Ectodermal cell (in vitro differentiated cells): ENCODE data around the gene ATIC.
"Not testable (repeated sequence)": the region's sequence is repeated elsewhere in the genome, so short reads cannot be mapped to it uniquely, and the experiment has no call there.

Experiments
- H3K27ac ChIP-seq: 2 replicates; pipeline ENCODE4 v1.7.0; 2013; ENCODE audit warnings: mild to moderate bottlenecking, low read depth, low read length; ENCODE audit not compliant: insufficient read depth, poor library complexity, severe bottlenecking
- H3K27me3 ChIP-seq: 2 replicates; pipeline ENCODE4 v1.7.0; 2013; ENCODE audit warnings: mild to moderate bottlenecking, low read length; ENCODE audit not compliant: insufficient read depth, control insufficient read depth, poor library complexity, severe bottlenecking
- H3K36me3 ChIP-seq: one replicate; pipeline ENCODE4 v1.7.0; 2013; ENCODE audit warnings: low read length; ENCODE audit not compliant: control insufficient read depth, insufficient read depth
- H3K4me1 ChIP-seq: one replicate; pipeline ENCODE4 v1.7.0; 2013; ENCODE audit warnings: low read length; ENCODE audit not compliant: control insufficient read depth, insufficient read depth
- H3K4me3 ChIP-seq: 2 replicates; pipeline ENCODE4 v1.7.0; 2013; ENCODE audit warnings: low read depth, low read length, control low read depth; ENCODE audit not compliant: insufficient read depth
- H3K9me3 ChIP-seq: 2 replicates; pipeline ENCODE4 v1.7.0; 2013; ENCODE audit warnings: mild to moderate bottlenecking, low read length, moderate library complexity; ENCODE audit not compliant: control insufficient read depth
- WGBS, 2 experiments: methylation state at CpG; one replicate each; pipeline ENCODE4 v1.1.7; 2013; ENCODE audit warnings: missing lambda C conversion rate in 2 of 2; 5-methylcytosine and 5-hydroxymethylcytosine counted together

The ATIC gene

GRCh38 chr2:215358891-215359575 is 47.2 kb downstream of the ATIC start:
- no peak overlapping the region for H3K4me3 ChIP-seq
- H3K27me3 ChIP-seq, result no peaks in the 10 kb centered on the region
- peaks cover 5% of the 10 kb centered on the region for H3K36me3 ChIP-seq
- no peak overlapping the region for H3K27ac ChIP-seq
- H3K9me3 ChIP-seq, result no peaks in the 10 kb centered on the region
- no peaks in the 10 kb centered on the region for H3K4me1 ChIP-seq
- 92 to 96% methylated on average over 15 of the region's 15 CpGs for WGBS, 2 experiments

DNA sequence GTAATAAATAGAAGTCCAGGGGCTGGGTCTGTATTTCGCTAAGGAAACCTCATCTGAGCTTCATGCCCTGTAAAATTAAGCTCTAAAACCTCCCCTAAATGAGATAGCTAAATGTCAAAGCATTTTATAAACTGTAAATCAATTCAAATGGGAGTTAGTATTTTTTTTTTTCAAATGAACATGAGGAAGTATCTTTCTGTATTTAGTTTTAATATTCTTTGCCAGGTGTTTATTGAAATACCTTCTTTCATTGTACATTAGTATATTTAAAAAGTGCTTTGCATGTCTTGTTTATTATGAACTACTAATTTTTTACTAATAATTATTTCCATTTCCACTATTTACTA is 47.7 kb downstream of the ATIC start:
- Histone ChIP-seq H3K9me3 (no peaks in the 10 kb centered on the region), H3K27me3 (no peaks in the 10 kb centered on the region), H3K36me3 (peaks cover 5% of the 10 kb centered on the region), H3K27ac (no peak overlapping the region), H3K4me3 (no peak overlapping the region), H3K4me1 (no peaks in the 10 kb centered on the region)
- WGBS, 2 experiments, result 100% methylated on average over 1 of the region's 1 CpG

GRCh38 chr2:215360059-215360458 is 48.2 kb downstream of the ATIC start:
- not testable (repeated sequence) for H3K4me3 ChIP-seq, H3K4me1 ChIP-seq, H3K27ac ChIP-seq, H3K36me3 ChIP-seq, H3K9me3 ChIP-seq, H3K27me3 ChIP-seq
- WGBS, 2 experiments, result 84 to 91% methylated on average over 3 of the region's 3 CpGs

DNA sequence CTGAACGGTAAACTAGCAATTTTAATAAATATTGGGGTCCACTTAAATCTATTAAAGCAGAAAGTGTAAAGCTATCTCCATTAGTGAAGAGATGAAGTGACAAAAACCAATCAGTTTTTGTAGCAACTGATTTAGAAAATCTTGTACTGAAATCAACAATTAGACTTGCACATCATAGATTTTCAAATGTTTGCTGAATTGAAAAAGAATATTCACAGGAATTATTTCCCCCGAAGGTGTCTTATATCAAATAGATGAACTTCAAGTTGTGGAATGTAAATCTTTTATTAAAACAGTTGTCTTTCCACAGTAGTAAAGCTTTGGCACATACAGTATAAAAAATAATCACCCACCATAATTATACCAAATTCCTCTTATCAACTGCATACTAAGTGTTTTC is 48.7 kb downstream of the ATIC start:
- H3K27me3 ChIP-seq, result no peaks in the 10 kb centered on the region
- WGBS, 2 experiments, result 86% methylated on average over 2 of the region's 2 CpGs; no CpG with 5 or more reads in 1 of the 2 experiments
- H3K36me3 ChIP-seq, result peaks cover 5% of the 10 kb centered on the region
- no peak overlapping the region for H3K27ac ChIP-seq
- H3K9me3 ChIP-seq, result no peaks in the 10 kb centered on the region
- H3K4me1 ChIP-seq, result no peaks in the 10 kb centered on the region
- no peak overlapping the region for H3K4me3 ChIP-seq

DNA sequence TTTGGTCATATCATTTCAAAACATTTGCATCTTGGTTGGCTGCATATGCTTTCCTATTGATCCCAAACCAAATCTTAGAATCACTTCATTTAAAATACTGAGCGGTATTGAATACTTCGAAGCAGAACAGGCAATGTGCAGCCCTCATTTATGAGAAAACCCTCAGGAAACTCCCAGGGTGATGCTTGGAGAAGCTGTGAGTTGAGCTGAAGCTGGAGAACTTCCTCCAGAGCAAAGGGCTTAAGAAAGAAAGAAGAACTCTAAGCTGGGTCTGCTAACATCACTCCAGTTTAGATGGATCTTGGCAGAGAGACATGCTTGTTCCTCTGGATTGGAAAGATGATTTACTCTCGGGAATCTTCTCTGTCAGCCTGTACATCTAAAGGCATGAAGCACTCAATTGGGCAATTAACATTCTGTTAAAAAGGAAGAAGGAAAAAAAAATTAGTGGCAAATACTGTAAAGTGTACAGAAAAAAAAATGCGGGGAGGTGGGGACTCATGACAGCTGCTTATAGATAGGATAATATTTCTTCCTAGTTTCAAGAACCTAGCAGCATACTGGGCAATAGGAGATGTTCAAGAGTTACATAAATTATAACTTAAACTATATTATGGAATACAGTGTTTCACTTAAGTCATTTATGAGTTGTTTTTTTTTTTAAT is 49.5 kb downstream of the ATIC start:
- Histone ChIP-seq H3K36me3 (peaks cover 5% of the 10 kb centered on the region), H3K9me3 (no peaks in the 10 kb centered on the region), H3K4me3 (no peak overlapping the region), H3K27me3 (no peaks in the 10 kb centered on the region), H3K4me1 (no peaks in the 10 kb centered on the region), H3K27ac (no peak overlapping the region)
- 95 to 97% methylated on average over 4 of the region's 4 CpGs for WGBS, 2 experiments

DNA sequence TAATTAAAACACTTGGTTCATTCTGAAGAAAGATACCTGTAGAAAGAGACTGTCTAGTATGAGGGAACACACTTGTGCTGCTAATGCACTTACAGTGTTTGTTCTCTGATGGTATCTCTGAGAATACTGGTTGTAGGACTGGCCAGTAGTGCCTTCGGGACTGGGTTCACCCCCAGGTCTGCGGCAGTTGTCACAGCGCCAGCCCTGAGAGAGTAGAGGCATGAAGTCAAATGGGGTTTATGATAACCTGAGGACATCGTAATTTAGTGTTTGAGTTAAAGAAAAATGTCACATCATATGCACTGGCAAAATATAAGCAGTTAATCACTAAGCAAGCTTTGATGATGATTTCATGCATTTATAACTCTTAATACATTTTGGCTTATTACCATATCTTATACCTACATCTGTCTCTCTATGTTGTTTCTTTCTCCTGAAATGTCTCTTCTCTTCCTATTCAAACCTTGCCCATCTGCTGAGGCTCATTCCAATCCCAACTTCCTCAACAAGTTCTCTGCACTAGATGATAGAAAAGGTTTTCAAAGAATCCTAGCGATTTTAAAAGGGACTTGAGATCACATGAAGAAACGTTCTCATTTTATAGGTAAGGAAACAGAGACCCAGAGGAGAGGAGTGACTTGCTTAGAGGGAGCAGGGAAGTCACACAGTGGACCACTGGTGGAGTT is 50.2 kb downstream of the ATIC start:
- no peaks in the 10 kb centered on the region for H3K4me1 ChIP-seq
- no peak overlapping the region for H3K27ac ChIP-seq
- no peaks in the 10 kb centered on the region for H3K27me3 ChIP-seq
- no peak overlapping the region for H3K4me3 ChIP-seq
- no peaks in the 10 kb centered on the region for H3K9me3 ChIP-seq
- peaks cover 5% of the 10 kb centered on the region for H3K36me3 ChIP-seq
- WGBS, 2 experiments, result 90 to 92% methylated on average over 6 of the region's 6 CpGs

DNA sequence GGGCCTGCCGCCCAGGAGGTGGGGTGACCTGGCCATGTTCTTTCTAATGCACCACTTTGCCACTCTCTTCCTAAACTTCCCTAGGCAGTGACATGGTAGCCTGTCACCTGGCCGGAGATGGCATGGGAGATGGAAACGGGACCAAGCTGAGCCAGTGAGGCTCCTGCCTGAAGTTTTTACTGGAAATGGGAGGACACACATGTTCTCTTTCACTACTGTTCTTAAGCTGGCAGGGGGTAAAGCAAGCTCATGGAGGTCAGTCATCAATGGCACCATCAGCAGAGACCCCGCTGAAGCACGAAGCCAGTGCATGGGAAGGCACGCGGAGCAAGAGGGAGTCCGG is 50.7 kb downstream of the ATIC start:
- Histone ChIP-seq H3K27ac (no peak overlapping the region), H3K4me1 (no peaks in the 10 kb centered on the region), H3K9me3 (no peaks in the 10 kb centered on the region), H3K27me3 (no peaks in the 10 kb centered on the region), H3K36me3 (peaks cover 5% of the 10 kb centered on the region), H3K4me3 (no peak overlapping the region)
- WGBS, 2 experiments, result 95% methylated on average over 8 of the region's 8 CpGs

GRCh38 chr2:215363039-215363438 is 51.2 kb downstream of the ATIC start:
- Histone ChIP-seq H3K36me3 (peaks cover 5% of the 10 kb centered on the region), H3K4me1 (no peaks in the 10 kb centered on the region), H3K27ac (no peak overlapping the region), H3K4me3 (no peak overlapping the region), H3K9me3 (no peaks in the 10 kb centered on the region), H3K27me3 (no peaks in the 10 kb centered on the region)
- WGBS, 2 experiments, result 78% methylated on average over 1 of the region's 2 CpGs; no CpG with 5 or more reads in 1 of the 2 experiments

DNA sequence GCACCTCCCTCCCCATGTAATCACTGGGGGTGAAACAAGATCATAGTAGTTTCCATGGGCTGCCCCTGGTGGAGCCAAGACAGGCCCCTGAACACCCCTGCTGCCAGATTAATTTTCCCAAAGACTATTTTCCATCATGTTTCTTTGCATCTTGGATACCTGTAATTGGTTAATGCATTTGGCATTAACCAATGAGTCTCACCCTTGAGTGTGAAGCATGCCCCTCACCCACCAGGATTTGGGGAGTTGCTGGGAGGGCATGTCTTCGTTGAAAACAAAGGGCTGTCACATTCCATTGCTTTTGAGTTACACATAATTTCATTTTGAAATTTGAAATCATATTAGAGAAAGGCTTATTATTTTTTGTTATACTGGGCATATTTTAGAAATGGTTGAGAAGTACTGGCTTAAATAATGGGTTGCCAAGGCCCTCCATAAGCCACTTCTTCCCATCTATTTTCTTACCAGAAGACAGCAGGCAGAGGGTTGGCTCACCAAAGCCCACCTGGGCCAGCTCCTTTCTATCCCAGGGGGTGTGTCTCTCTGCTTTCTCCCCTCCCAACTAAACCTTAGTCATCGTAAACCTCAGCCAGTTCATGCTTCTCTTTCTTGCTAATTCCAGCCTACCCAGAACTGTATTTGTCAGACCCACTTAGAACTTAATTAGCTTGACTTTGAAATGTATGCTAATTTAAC is 51.8 kb downstream of the ATIC start:
- H3K27ac ChIP-seq, result no peak overlapping the region
- 79 to 88% methylated on average over 1 to 2 of the region's 2 CpGs for WGBS, 2 experiments
- H3K4me3 ChIP-seq, result no peak overlapping the region
- no peaks in the 10 kb centered on the region for H3K4me1 ChIP-seq
- peaks cover 5% of the 10 kb centered on the region for H3K36me3 ChIP-seq
- H3K27me3 ChIP-seq, result no peaks in the 10 kb centered on the region
- H3K9me3 ChIP-seq, result no peaks in the 10 kb centered on the region
